SU-DHL-6 (cell line): ENCODE results near the gene UCHL5.

Experiments
- CTCF ChIP-seq: fragments of 200-600 bp; sonication (generic); IDR thresholded peaks from one replicate; pipeline ENCODE4 v1.5.1; 2017; ENCODE audit warnings: antibody characterized with exemption, mild to moderate bottlenecking, low read length, moderate library complexity; ENCODE audit not compliant: insufficient read depth, poor library complexity, severe bottlenecking
- EZH2phosphoT487 ChIP-seq: fragments of 200-600 bp; sonication (generic), shearing (Covaris generic); conservative IDR thresholded peaks from 2 replicates; pipeline ENCODE4 v1.6.1; 2018; ENCODE audit warnings: mild to moderate bottlenecking, antibody characterized with exemption, low read length, moderate library complexity, mixed read lengths

DNA sequence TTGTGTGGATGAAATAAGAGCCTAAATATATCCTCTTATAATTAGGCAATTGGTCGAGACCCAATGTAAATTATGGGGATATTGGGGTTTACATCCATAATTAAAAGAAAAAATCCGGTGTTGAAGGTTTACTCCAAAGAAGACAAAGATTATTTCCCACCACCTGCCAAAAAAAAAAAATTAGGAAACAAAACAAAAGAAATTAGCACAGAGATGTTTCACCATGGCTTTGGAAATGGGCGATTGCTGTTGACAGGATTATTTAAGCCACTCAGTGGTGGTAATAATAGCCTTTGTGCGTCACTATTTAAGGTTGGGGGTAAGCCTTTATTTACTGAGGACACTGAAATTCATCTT lies 46.6 kb upstream of the UCHL5 start:
- no peak for TF ChIP-seq CTCF
- TF ChIP-seq EZH2phosphoT487: no peak
